GM20000 (cell line): ENCODE measurements around the gene PLCD3.

ENCODE experiments used
- DNase-seq: peaks from one replicate; pipeline ENCODE4 v3.0.0; 2012; ENCODE audit warnings: low spot score
- CTCF ChIP-seq: IDR thresholded peaks from 2 replicates; pipeline ENCODE4 v1.5.1; 2012; ENCODE audit warnings: mild to moderate bottlenecking, control low read depth; ENCODE audit errors: extremely low read depth, missing control alignments

Gene PLCD3, protein sequence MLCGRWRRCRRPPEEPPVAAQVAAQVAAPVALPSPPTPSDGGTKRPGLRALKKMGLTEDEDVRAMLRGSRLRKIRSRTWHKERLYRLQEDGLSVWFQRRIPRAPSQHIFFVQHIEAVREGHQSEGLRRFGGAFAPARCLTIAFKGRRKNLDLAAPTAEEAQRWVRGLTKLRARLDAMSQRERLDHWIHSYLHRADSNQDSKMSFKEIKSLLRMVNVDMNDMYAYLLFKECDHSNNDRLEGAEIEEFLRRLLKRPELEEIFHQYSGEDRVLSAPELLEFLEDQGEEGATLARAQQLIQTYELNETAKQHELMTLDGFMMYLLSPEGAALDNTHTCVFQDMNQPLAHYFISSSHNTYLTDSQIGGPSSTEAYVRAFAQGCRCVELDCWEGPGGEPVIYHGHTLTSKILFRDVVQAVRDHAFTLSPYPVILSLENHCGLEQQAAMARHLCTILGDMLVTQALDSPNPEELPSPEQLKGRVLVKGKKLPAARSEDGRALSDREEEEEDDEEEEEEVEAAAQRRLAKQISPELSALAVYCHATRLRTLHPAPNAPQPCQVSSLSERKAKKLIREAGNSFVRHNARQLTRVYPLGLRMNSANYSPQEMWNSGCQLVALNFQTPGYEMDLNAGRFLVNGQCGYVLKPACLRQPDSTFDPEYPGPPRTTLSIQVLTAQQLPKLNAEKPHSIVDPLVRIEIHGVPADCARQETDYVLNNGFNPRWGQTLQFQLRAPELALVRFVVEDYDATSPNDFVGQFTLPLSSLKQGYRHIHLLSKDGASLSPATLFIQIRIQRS

GRCh38 chr17:45132320-45132571 lies at the start of gene PLCD3:
TSS of gene PLCD3 (minus strand) at chr17:45132515. CDS start at chr17:45132410, 105 bp downstream.
- TF ChIP-seq CTCF = no peak
- no peak for DNase-seq

DNA sequence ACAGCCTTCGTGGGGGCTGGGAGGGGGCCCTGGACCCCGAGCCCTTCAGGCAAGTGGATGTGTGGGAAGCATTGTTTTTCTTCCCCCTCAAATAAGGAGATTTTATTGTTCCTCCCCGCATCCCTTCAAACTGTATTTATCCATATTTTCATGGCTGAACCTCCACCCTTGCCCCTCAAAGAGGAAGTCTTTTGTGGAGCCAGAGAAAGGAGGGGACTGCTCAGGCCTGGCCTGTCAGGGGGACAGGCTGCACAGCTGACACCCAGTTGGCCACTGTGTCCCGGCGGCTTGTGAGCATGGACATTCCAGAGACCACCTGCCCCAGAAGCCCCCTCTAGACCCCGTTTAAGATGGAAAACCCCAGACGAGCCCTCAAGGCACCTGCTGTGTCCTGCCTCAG lies 45.2 kb upstream of the PLCD3 start:
- no peak for TF ChIP-seq CTCF
- no peak for DNase-seq

GRCh38 chr17:45175759-45176115 lies 43.4 kb upstream of the PLCD3 start:
- no peak for DNase-seq
- no peak for TF ChIP-seq CTCF

DNA sequence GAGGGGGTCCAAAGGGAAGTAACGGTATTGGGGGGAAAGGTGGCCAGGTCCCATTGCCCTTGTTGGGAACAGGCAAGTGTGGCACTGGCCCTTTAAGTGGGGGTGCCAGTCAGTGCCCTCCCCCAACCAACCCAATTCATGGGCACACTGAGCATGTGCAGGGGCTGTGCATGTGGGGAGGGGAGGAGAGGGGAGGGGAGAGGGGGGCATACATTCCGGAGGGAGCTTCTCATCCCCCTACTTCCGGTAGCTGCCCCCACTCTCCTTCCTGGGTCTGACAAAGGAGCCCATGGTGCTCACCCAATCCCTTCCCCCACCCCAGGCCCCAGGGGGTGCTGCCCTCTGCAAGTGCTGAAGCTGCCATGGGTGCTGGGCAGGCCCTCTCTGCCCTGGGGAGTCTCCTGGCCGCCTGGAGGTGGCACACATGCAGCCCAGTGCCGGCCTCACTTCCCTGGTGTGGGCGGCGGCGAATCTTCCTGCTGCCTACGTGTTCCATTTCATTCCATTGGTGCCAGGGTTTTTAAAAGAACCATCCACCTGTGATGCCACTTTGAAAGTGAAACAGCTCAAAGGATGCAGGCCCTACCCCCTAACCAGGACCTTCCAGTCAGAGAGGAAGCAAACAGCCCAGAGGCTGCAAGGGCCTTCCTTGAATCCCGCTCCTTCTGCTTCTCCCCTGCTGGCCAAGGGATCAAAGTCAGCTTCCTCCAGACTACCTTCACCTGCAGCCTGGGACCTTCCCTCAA lies 40.4 kb upstream of the PLCD3 start:
- peak; percentile 56 for DNase-seq
- TF ChIP-seq CTCF = no peak

DNA sequence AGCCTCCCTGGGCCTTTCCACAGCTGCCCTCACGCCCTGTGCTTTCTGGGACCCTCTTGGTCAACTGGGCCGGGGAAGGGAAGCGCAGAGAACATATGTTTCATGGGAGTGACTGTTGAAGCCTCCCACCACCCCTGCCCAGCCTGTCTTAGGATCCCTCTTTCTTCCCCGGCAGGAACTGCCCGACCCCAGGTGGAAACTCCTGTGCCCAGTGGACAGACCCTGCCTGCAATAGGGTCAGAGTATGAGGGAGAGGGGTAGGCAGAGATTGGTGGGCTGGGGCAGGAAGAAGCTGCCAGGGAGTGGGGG lies 39.9 kb upstream of the PLCD3 start:
- no peak for TF ChIP-seq CTCF
- no peak for DNase-seq

DNA sequence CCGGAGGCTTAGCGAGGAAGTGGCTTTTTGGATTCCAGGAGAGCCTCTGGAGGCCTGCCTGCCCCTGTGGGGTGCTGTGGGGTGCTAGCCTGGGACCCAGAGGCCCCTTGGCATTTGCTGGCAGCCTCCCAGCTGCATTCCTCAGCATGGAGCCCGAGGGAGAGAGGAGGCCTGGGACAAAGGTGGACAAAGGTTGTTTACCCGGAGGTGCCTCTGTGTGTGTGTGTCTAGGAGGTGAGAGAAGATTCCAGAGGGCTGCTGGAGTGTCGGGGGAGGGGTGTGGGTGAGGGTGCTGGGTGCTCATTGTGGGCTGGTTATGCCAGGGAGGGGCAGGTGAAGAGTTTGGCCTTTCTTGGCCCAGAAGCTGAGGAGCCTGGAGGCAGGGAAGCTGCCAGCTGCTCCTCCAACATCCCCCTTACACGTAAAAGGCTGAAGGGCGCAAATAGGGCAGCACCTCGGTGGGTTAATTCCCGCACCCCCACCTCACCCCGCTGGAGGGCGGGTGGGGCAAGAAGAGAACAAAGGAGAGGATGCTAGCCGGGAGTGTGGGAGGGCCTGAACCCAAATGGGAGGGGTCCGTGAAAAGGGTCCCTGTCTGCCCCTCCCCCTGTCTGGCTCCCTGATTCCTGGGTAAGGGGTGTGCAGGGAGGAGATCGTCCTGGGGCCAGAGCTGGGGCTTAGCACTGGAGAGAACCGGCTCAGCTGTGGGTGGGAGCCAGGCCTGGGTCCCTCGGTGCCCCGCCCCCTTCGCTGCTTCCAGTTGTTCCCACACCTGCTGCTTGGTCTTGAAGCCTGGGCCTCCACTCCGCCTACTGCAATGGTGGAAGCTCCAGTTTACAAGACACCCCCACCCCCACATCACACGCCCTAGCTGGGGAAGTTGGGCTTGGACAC lies 39.3 kb upstream of the PLCD3 start:
- no peak for TF ChIP-seq CTCF
- DNase-seq = no peak
